ENCODE data around the gene LY9. TPM values are rescaled to one million over a fixed set of nuclear protein-coding genes. Genes with fewer than 3 reads are reported as not detected.

The LY9 gene
- polyA plus RNA-seq, 3 donors: 1.4 to 2.7 (median 1.7) TPM

GRCh38 chr1:160844447-160845232 lies 48.7 kb downstream of the LY9 start:
- Histone ChIP-seq H3K4me3 (replicated peaks in 1 of 3; ENCODE audit: low read depth in 2 of 3, low read length in 3 of 3) (no peak overlapping the region), H3K9me3 (replicated peaks in 1 of 2; ENCODE audit: control insufficient read depth in 1 of 2, insufficient read depth in 1 of 2, low read length in 2 of 2) (peaks cover 0 to 5% of the 10 kb centered on the region in 2 donors), H3K9ac (ENCODE audit: insufficient read depth, low read length, poor library complexity, severe bottlenecking) (no peak overlapping the region), H3K27ac (ENCODE audit: low read depth in 1 of 2, low read length in 2 of 2) (peak overlapping the region in 1 of 2 donors; percentile 21), H3K79me2 (ENCODE audit: insufficient read depth, low read length) (peaks cover 51% of the 10 kb centered on the region), H3K4me2 (replicated peaks; ENCODE audit: extremely low read depth, low read length, poor library complexity, severe bottlenecking) (no peak overlapping the region), H4K20me1 (ENCODE audit: insufficient read depth, low read length) (peaks cover 98% of the 10 kb centered on the region), H2AFZ (ENCODE audit: insufficient read depth, low read depth, low read length, poor library complexity, severe bottlenecking) (no peak overlapping the region), H3K27me3 (ENCODE audit: control insufficient read depth in 2 of 2, insufficient read depth in 2 of 2, low read length in 2 of 2) (no peaks in the 10 kb centered on the region), H3K4me1 (ENCODE audit: control insufficient read depth in 1 of 2, insufficient read depth in 2 of 2, low read length in 2 of 2) (peaks cover 5 to 19% of the 10 kb centered on the region in 2 donors), H3K36me3 (replicated peaks in 1 of 2; ENCODE audit: control insufficient read depth in 1 of 2, insufficient read depth in 2 of 2, low read length in 2 of 2) (peaks cover 32 to 53% of the 10 kb centered on the region in 2 donors)
- 97% methylated on average over 9 of the region's 12 CpGs for WGBS (ENCODE audit: insufficient coverage)
- TF ChIP-seq CTCF (IDR thresholded peaks at IDR 0.05): no peak
- H3K4me3 Mint-ChIP-seq: no peak overlapping the region
- peaks cover 54 to 91% of the 10 kb centered on the region in 2 donors for H3K36me3 Mint-ChIP-seq
- peaks cover 0 to 1% (median 0%) of the 10 kb centered on the region in 3 donors for H3K27me3 Mint-ChIP-seq (ENCODE audit: low read depth in 3 of 3)
- H3K27ac Mint-ChIP-seq: peak overlapping the region in 5 of 7 donors; percentile 3 to 80 (median 26)
- H3K4me1 Mint-ChIP-seq: peaks cover 26% of the 10 kb centered on the region
- intact Hi-C loops (cut with micrococcal nuclease): no loop called here
- peaks cover 0 to 3% (median 0%) of the 10 kb centered on the region in 7 donors for H3K9me3 Mint-ChIP-seq
- DNase-seq: peak; percentile 29 to 43 (median 33)

DNA sequence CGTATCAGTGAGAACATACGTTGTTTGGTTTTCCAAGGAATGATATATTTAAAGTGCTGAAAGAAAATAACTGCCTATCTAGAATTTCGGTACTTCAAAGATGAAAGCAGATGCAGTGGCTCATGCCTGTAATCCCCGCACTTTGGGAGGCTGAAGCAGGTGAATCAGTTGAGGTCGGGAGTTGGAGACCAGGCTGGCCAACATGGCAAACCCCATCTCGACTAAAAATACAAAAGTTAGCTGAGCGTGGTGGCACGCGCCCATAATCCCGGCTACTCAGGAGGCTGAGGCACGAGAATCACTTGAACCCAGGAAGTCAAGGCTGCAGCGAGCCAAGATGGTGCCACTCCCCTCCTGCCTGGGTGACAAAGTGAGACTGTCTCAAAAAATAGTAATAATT lies 50.3 kb downstream of the LY9 start:
- Histone ChIP-seq H3K27ac (ENCODE audit: low read depth in 1 of 2, low read length in 2 of 2) (no peak overlapping the region), H3K4me2 (replicated peaks; ENCODE audit: extremely low read depth, low read length, poor library complexity, severe bottlenecking) (no peak overlapping the region), H3K4me1 (ENCODE audit: control insufficient read depth in 1 of 2, insufficient read depth in 2 of 2, low read length in 2 of 2) (peaks cover 5 to 14% of the 10 kb centered on the region in 2 donors), H3K36me3 (replicated peaks in 1 of 2; ENCODE audit: control insufficient read depth in 1 of 2, insufficient read depth in 2 of 2, low read length in 2 of 2) (peaks cover 18 to 40% of the 10 kb centered on the region in 2 donors), H4K20me1 (ENCODE audit: insufficient read depth, low read length) (peaks cover 98% of the 10 kb centered on the region), H3K9ac (ENCODE audit: insufficient read depth, low read length, poor library complexity, severe bottlenecking) (no peak overlapping the region), H3K27me3 (ENCODE audit: control insufficient read depth in 2 of 2, insufficient read depth in 2 of 2, low read length in 2 of 2) (no peaks in the 10 kb centered on the region), H3K79me2 (ENCODE audit: insufficient read depth, low read length) (peaks cover 63% of the 10 kb centered on the region), H3K4me3 (replicated peaks in 1 of 3; ENCODE audit: low read depth in 2 of 3, low read length in 3 of 3) (no peak overlapping the region), H2AFZ (ENCODE audit: insufficient read depth, low read depth, low read length, poor library complexity, severe bottlenecking) (no peak overlapping the region), H3K9me3 (replicated peaks in 1 of 2; ENCODE audit: control insufficient read depth in 1 of 2, insufficient read depth in 1 of 2, low read length in 2 of 2) (peaks cover 0 to 5% of the 10 kb centered on the region in 2 donors)
- Mint-ChIP-seq H3K27me3 (ENCODE audit: low read depth in 3 of 3) (peaks cover 0 to 1% (median 0%) of the 10 kb centered on the region in 3 donors), H3K4me3 (no peak overlapping the region), H3K36me3 (peaks cover 42 to 78% of the 10 kb centered on the region in 2 donors), H3K4me1 (peaks cover 23% of the 10 kb centered on the region), H3K27ac (no peak overlapping the region), H3K9me3 (peaks cover 0 to 3% (median 0%) of the 10 kb centered on the region in 7 donors)
- WGBS (ENCODE audit: insufficient coverage): 96% methylated on average over 10 of the region's 12 CpGs
- intact Hi-C loops (cut with micrococcal nuclease): no loop called here
- TF ChIP-seq CTCF (IDR thresholded peaks at IDR 0.05): no peak
- DNase-seq: no peak

All from CD14-positive monocyte (primary cell).